ENCODE measurements around the gene SPATS2L. TPM values are rescaled to one million over a fixed set of nuclear protein-coding genes. Genes with fewer than 3 reads are reported as not detected.

SPATS2L gene
- total and polyA plus RNA-seq, 2 of the 13 experiments (the other 11 are each of a cell fraction or from before 2014, with no cell fraction given), result 154 to 212 TPM

DNA sequence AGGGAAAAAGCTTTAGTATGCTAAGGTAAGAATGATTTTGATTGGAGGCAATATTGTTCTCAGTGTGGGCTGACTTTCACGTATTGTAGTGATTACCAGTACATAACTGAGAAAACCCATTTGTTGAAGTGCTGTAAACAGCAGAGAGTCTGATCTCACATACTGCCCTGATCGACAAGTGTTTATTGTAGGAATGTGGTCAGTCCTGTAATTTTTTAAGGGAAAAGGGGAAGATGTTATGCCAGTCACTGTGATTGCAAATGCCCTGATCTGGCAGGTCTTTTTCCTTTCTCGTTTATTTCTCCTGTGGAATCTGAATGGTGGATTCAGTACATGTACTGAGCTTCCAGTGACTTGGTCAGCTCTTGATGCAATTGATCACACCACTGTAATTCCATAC is 11.5 kb downstream of the SPATS2L start:
- Histone ChIP-seq H3K9ac (ENCODE audit: insufficient read depth, low read depth, low read length) (peak overlapping the region; percentile 68), H3K9me3 (ENCODE audit: low read length) (no peaks in the 10 kb centered on the region), H2AFZ (ENCODE audit: low read length) (no peak overlapping the region), H3K4me2 (ENCODE audit: low read depth, low read length) (peak overlapping the region; percentile 74), H3K36me3 (replicated peaks in 1 of 2; ENCODE audit: control insufficient read depth in 1 of 2, insufficient read depth in 2 of 2, low read length in 2 of 2) (peaks cover 5 to 18% of the 10 kb centered on the region in 2 experiments; a peak in 4 of 5 replicates), H3K27me3 (ENCODE audit: control insufficient read depth in 1 of 2, insufficient read depth in 2 of 2, low read length in 2 of 2) (no peaks in the 10 kb centered on the region), H3K4me1 (ENCODE audit: insufficient read depth, low read length) (peaks cover 99% of the 10 kb centered on the region), H4K20me1 (ENCODE audit: insufficient read depth, low read length) (peaks cover 40% of the 10 kb centered on the region), H3K4me3 (replicated peaks in 1 of 3; ENCODE audit: insufficient read depth in 1 of 3, low read depth in 2 of 3, low read length in 3 of 3) (peak overlapping the region in 1 of 3 experiments; percentile 0; a peak in 1 of 6 replicates), H3K79me2 (ENCODE audit: insufficient read depth, low read length) (peaks cover 93% of the 10 kb centered on the region), H3K27ac (ENCODE audit: extremely low read length, insufficient read depth, low read length) (peak overlapping the region; percentile 90)
- TF ChIP-seq ATF5 (CRISPR knock-in tag; IDR thresholded peaks at IDR 0.05; ENCODE audit: low read depth), result no peak
- peak; percentile 62 for TF ChIP-seq RBM22 (optimal IDR thresholded peaks at IDR 0.05; ENCODE audit: low read length)
- no peak for DNase-seq (ENCODE audit: low spot score)
- TSS peak; percentile 0 for BruUV-seq (replicated peaks)
- in situ Hi-C loops (cut with HindIII; ENCODE audit: extremely low pct_ligation_motif_present, low pct_unique_long_range_greater_than_20kb) (no loop called here), intact Hi-C loops (cut with micrococcal nuclease; ENCODE audit: unreplicated experiment) (loop anchor here (5.0 kb wide), 1 partner anchor 34 kb away; no protein-coding TSS in a partner anchor)
- ATAC-seq, result no peak
- 71% methylated on average over 3 of the region's 3 CpGs for WGBS (ENCODE audit: low lambda C conversion rate)
- ChIA-PET CTCF (ENCODE audit: low intra/inter-chr PET ratio, low total read pairs) (no interaction called here), POLR2A (interaction anchor here (1.0 to 3.8 kb wide), 3 partner anchors 9 to 88 kb away, joined by 7 to 48 read pairs (median 11); partner anchors contain the start of gene SPATS2L)
- FAIRE-seq, result no peak

GRCh38 chr2:200318940-200319435 is 12.5 kb downstream of the SPATS2L start:
- in situ Hi-C loops (cut with HindIII; ENCODE audit: extremely low pct_ligation_motif_present, low pct_unique_long_range_greater_than_20kb) (no loop called here), intact Hi-C loops (cut with micrococcal nuclease; ENCODE audit: unreplicated experiment) (loop anchor here (1.0 to 5.0 kb wide), 4 partner anchors 10 to 87 kb away; no protein-coding TSS in a partner anchor)
- FAIRE-seq (peak; percentile 78), ATAC-seq (peak; percentile 78), DNase-seq (ENCODE audit: low spot score) (peak; percentile 98)
- 4% methylated on average over 10 of the region's 10 CpGs for WGBS (ENCODE audit: low lambda C conversion rate)
- H2AFZ ChIP-seq (ENCODE audit: low read length), result no peak overlapping the region
- H3K27ac ChIP-seq (ENCODE audit: extremely low read length, insufficient read depth, low read length), result peak overlapping the region; percentile 90
- H3K9me3 ChIP-seq (ENCODE audit: low read length), result no peaks in the 10 kb centered on the region
- peak overlapping the region in 2 of 3 experiments; percentile 12 to 21; a peak in 2 of 6 replicates for H3K4me3 ChIP-seq (replicated peaks in 1 of 3; ENCODE audit: insufficient read depth in 1 of 3, low read depth in 2 of 3, low read length in 3 of 3)
- ChIA-PET POLR2A (interaction anchor here (0.7 to 5.2 kb wide), 9 partner anchors 10 to 545 kb away, joined by 3 to 187 read pairs (median 5); partner anchors contain the start of genes CLK1 and SPATS2L), CTCF (ENCODE audit: low intra/inter-chr PET ratio, low total read pairs) (no interaction called here)
- H3K36me3 ChIP-seq (replicated peaks in 1 of 2; ENCODE audit: control insufficient read depth in 1 of 2, insufficient read depth in 2 of 2, low read length in 2 of 2), result peaks cover 5 to 11% of the 10 kb centered on the region in 2 experiments
- H3K9ac ChIP-seq (ENCODE audit: insufficient read depth, low read depth, low read length), result peak overlapping the region; percentile 68
- peaks cover 30% of the 10 kb centered on the region for H4K20me1 ChIP-seq (ENCODE audit: insufficient read depth, low read length)
- H3K4me1 ChIP-seq (ENCODE audit: insufficient read depth, low read length), result peaks cover 99% of the 10 kb centered on the region
- H3K79me2 ChIP-seq (ENCODE audit: insufficient read depth, low read length), result peaks cover 93% of the 10 kb centered on the region
- H3K27me3 ChIP-seq (ENCODE audit: control insufficient read depth in 1 of 2, insufficient read depth in 2 of 2, low read length in 2 of 2), result no peaks in the 10 kb centered on the region
- no TSS peak for BruUV-seq (replicated peaks)
- H3K4me2 ChIP-seq (ENCODE audit: low read depth, low read length), result peak overlapping the region; percentile 74
- TF ChIP-seq, protein P1, sequence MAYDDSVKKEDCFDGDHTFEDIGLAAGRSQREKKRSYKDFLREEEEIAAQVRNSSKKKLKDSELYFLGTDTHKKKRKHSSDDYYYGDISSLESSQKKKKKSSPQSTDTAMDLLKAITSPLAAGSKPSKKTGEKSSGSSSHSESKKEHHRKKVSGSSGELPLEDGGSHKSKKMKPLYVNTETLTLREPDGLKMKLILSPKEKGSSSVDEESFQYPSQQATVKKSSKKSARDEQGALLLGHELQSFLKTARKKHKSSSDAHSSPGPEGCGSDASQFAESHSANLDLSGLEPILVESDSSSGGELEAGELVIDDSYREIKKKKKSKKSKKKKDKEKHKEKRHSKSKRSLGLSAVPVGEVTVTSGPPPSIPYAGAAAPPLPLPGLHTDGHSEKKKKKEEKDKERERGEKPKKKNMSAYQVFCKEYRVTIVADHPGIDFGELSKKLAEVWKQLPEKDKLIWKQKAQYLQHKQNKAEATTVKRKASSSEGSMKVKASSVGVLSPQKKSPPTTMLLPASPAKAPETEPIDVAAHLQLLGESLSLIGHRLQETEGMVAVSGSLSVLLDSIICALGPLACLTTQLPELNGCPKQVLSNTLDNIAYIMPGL (CRISPR knock-in tag; IDR thresholded peaks at IDR 0.05; ENCODE audit: borderline replicate concordance in 1 of 2, low read depth in 1 of 2), result peak; percentile 54 to 77; a peak in 2 of 4 replicates
- TF ChIP-seq ZNF512 (CRISPR knock-in tag; IDR thresholded peaks at IDR 0.05), result no peak
- peak; percentile 79; the same call in 1 of the 2 replicates for TF ChIP-seq ZNF230 (CRISPR knock-in tag; IDR thresholded peaks at IDR 0.05)
- no peak for TF ChIP-seq NCOA5 (CRISPR knock-in tag; IDR thresholded peaks at IDR 0.05)
- TF ChIP-seq ZNF644 (CRISPR knock-in tag; IDR thresholded peaks at IDR 0.05; ENCODE audit: low read depth), result peak; percentile 68; the same call in 1 of the 2 replicates
- peak; percentile 87 for TF ChIP-seq MIER2 (CRISPR knock-in tag; IDR thresholded peaks at IDR 0.05)
- TF ChIP-seq ATAD3A (CRISPR knock-in tag; IDR thresholded peaks at IDR 0.05), result no peak
- TF ChIP-seq THYN1 (CRISPR knock-in tag; IDR thresholded peaks at IDR 0.05; ENCODE audit: borderline replicate concordance, low read depth), result no peak
- TF ChIP-seq NFYC (CRISPR knock-in tag; IDR thresholded peaks at IDR 0.05), result no peak
